ENCODE results near the gene EML2.

GRCh38 chr19:45592366-45592765 lies 46.8 kb downstream of the EML2 start:
- TF ChIP-seq POLR2A (IDR thresholded peaks at IDR 0.05) (no peak), CTCF (IDR thresholded peaks at IDR 0.05) (no peak)
